Mesendoderm (in vitro differentiated cells): Measurements from ENCODE around the gene ANKRD13D.
A peak's percentile ranks its signal among the peaks of the same experiment; 100 is the strongest.

Experiments
- DNase-seq: peaks from one replicate; pipeline ENCODE4 v3.0.0; 2013
- H2AK5ac ChIP-seq: 2 replicates; pipeline ENCODE4 v1.6.1; 2013; ENCODE audit warnings: low read length, inconsistent platforms
- H2BK120ac ChIP-seq: 2 replicates; pipeline ENCODE4 v1.6.1; 2013; ENCODE audit warnings: low read depth, mild to moderate bottlenecking, low read length, moderate library complexity, mixed read lengths
- H2BK15ac ChIP-seq: replicated peaks from 2 replicates; pipeline ENCODE4 v1.6.1; 2013; ENCODE audit warnings: low read depth, mild to moderate bottlenecking, moderate library complexity
- H2BK5ac ChIP-seq: 2 replicates; pipeline ENCODE4 v1.6.1; 2013; ENCODE audit warnings: low read length, inconsistent platforms
- H3K18ac ChIP-seq: 2 replicates; pipeline ENCODE4 v1.6.1; 2013; ENCODE audit warnings: mild to moderate bottlenecking, low read length, mixed read lengths
- H3K23ac ChIP-seq: one replicate; pipeline ENCODE4 v1.6.1; 2013; ENCODE audit warnings: low read length
- H3K27ac ChIP-seq: 2 replicates; pipeline ENCODE4 v1.5.1; 2013; ENCODE audit warnings: low read depth, mild to moderate bottlenecking, inconsistent platforms, low read length, moderate library complexity
- H3K27me3 ChIP-seq: 2 replicates; pipeline ENCODE4 v1.6.1; 2013; ENCODE audit warnings: low read length, control low read depth, mild to moderate bottlenecking, inconsistent platforms; ENCODE audit not compliant: insufficient read depth, poor library complexity
- H3K36me3 ChIP-seq: 2 replicates; pipeline ENCODE4 v1.6.1; 2013; ENCODE audit warnings: low read length, inconsistent platforms; ENCODE audit not compliant: control insufficient read depth, insufficient read depth
- H3K4ac ChIP-seq: one replicate; pipeline ENCODE4 v1.6.1; 2013; ENCODE audit warnings: low read depth, mild to moderate bottlenecking, low read length, moderate library complexity
- H3K4me1 ChIP-seq: 2 replicates; pipeline ENCODE4 v1.6.1; 2013; ENCODE audit warnings: low read depth, low read length, inconsistent platforms; ENCODE audit not compliant: control insufficient read depth
- H3K4me2 ChIP-seq: 2 replicates; pipeline ENCODE4 v1.6.1; 2013; ENCODE audit warnings: low read length
- H3K4me3 ChIP-seq: 2 replicates; pipeline ENCODE4 v1.5.1; 2013; ENCODE audit warnings: mild to moderate bottlenecking, low read length
- H3K56ac ChIP-seq: one replicate; pipeline ENCODE4 v1.6.1; 2013; ENCODE audit warnings: low read length
- H3K79me1 ChIP-seq: 2 replicates; pipeline ENCODE4 v1.6.1; 2013; ENCODE audit warnings: low read length, inconsistent platforms
- H3K79me2 ChIP-seq: 2 replicates; pipeline ENCODE4 v1.6.1; 2013; ENCODE audit warnings: mild to moderate bottlenecking, low read length; ENCODE audit not compliant: control insufficient read depth, insufficient read depth
- H3K9ac ChIP-seq: 2 replicates; pipeline ENCODE4 v1.6.1; 2013; ENCODE audit warnings: low read length, inconsistent platforms
- H4K5ac ChIP-seq: one replicate; pipeline ENCODE4 v1.6.1; 2013; ENCODE audit warnings: low read length
- H4K8ac ChIP-seq: one replicate; pipeline ENCODE4 v1.6.1; 2013; ENCODE audit warnings: low read depth, mild to moderate bottlenecking, control low read depth, low read length, moderate library complexity
- WGBS: extraction: QIAGEN DNeasy Blood & Tissue Kit; methylation state at CpG from one replicate; pipeline ENCODE4 v1.1.7; 2013; ENCODE audit warnings: low lambda C conversion rate, missing lambda C conversion rate; ENCODE audit not compliant: insufficient coverage; ENCODE audit errors: extremely low coverage; 5-methylcytosine and 5-hydroxymethylcytosine counted together

The ANKRD13D gene

DNA sequence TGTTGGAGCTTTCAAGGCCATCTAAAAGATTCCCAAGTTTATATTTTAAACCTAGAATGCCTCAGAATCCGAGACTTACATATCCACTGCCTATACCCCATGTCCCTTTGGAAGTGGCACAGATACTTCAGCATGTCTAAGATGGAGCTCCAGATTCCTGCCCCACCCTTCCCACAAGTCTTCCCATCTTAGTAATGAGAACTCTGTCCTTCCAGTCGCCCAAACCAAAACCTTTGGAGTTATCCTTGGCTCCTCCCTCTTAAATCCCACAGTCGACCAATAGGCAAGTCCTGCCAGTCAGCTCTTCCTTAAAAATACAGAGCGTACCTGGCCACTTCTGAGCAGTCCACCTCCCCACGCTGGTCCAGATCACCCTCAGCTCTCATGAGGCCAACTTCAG, 59.9 kb downstream of the ANKRD13D start:
- no CpG with 5 or more reads among the region's 5 CpGs for WGBS
- H2BK5ac ChIP-seq = no peak overlapping the region

DNA sequence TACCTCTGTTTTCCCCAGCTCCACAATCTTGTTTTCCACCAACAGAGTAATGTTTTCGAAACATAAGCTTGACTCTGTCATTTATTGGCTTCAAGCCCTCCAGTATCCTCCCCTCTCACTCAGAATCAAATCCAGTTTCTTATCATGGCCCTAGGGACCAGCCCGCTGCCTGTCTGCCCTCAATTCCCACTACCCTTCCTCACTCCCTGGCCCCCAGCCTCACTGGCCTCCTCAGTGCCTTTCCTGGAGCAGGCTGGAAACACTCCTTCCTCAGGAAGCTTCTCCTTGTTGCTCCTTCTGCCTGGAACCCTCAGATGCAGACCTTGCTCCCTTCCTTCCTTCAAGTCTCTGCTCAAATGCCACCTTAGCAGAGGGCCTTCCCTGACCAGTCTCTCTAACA, 60.4 kb downstream of the ANKRD13D start:
- Histone ChIP-seq H3K18ac (no peak overlapping the region), H3K4me1 (peaks cover 8% of the 10 kb centered on the region), H3K23ac (no peak overlapping the region), H2BK120ac (no peak overlapping the region), H3K79me1 (no peaks in the 10 kb centered on the region), H3K79me2 (no peaks in the 10 kb centered on the region), H3K4ac (no peak overlapping the region), H3K9ac (no peak overlapping the region), H4K8ac (no peak overlapping the region), H3K4me2 (no peak overlapping the region), H3K27ac (no peak overlapping the region), H4K5ac (no peak overlapping the region), H2AK5ac (no peak overlapping the region), H2BK15ac (no peak overlapping the region), H2BK5ac (no peak overlapping the region), H3K36me3 (no peaks in the 10 kb centered on the region), H3K56ac (no peak overlapping the region), H3K27me3 (no peaks in the 10 kb centered on the region), H3K4me3 (no peak overlapping the region)
- WGBS = no CpG with 5 or more reads among the region's 2 CpGs
- DNase-seq = no peak

More for the DNA sequence above, 59.9 kb downstream of the ANKRD13D start:
- H3K4me1 ChIP-seq = peaks cover 5% of the 10 kb centered on the region
- DNase-seq = no peak
- H2BK15ac ChIP-seq = no peak overlapping the region
- H3K36me3 ChIP-seq = no peaks in the 10 kb centered on the region
- no peak overlapping the region for H2BK120ac ChIP-seq
- H3K4ac ChIP-seq = no peak overlapping the region
- H3K79me2 ChIP-seq = no peaks in the 10 kb centered on the region
- H3K4me3 ChIP-seq = no peak overlapping the region
- no peak overlapping the region for H4K5ac ChIP-seq
- no peak overlapping the region for H4K8ac ChIP-seq
- H2AK5ac ChIP-seq = no peak overlapping the region
- no peak overlapping the region for H3K4me2 ChIP-seq
- H3K56ac ChIP-seq = no peak overlapping the region
- no peaks in the 10 kb centered on the region for H3K27me3 ChIP-seq
- no peak overlapping the region for H3K27ac ChIP-seq
- H3K9ac ChIP-seq = no peak overlapping the region
- H3K79me1 ChIP-seq = no peaks in the 10 kb centered on the region
- H3K18ac ChIP-seq = no peak overlapping the region
- H3K23ac ChIP-seq = no peak overlapping the region

GRCh38 chr11:67349928-67350465, 60.9 kb downstream of the ANKRD13D start:
- no peaks in the 10 kb centered on the region for H3K79me1 ChIP-seq
- no peak overlapping the region for H3K4me3 ChIP-seq
- H2BK15ac ChIP-seq = no peak overlapping the region
- H3K56ac ChIP-seq = no peak overlapping the region
- H3K9ac ChIP-seq = no peak overlapping the region
- no peak overlapping the region for H3K4me2 ChIP-seq
- no peaks in the 10 kb centered on the region for H3K79me2 ChIP-seq
- H3K36me3 ChIP-seq = no peaks in the 10 kb centered on the region
- H4K5ac ChIP-seq = no peak overlapping the region
- H4K8ac ChIP-seq = no peak overlapping the region
- peaks cover 9% of the 10 kb centered on the region for H3K4me1 ChIP-seq
- H3K4ac ChIP-seq = no peak overlapping the region
- H2AK5ac ChIP-seq = no peak overlapping the region
- WGBS = no CpG with 5 or more reads among the region's 4 CpGs
- DNase-seq = no peak
- no peaks in the 10 kb centered on the region for H3K27me3 ChIP-seq
- H3K18ac ChIP-seq = no peak overlapping the region
- H2BK120ac ChIP-seq = no peak overlapping the region
- no peak overlapping the region for H2BK5ac ChIP-seq
- H3K23ac ChIP-seq = no peak overlapping the region
- no peak overlapping the region for H3K27ac ChIP-seq

GRCh38 chr11:67351275-67352005, 62.3 kb downstream of the ANKRD13D start:
- no peak overlapping the region for H2BK15ac ChIP-seq
- H4K5ac ChIP-seq = no peak overlapping the region
- no peak overlapping the region for H2BK120ac ChIP-seq
- H3K23ac ChIP-seq = no peak overlapping the region
- WGBS = no CpG with 5 or more reads among the region's 11 CpGs
- no peaks in the 10 kb centered on the region for H3K79me2 ChIP-seq
- H3K4ac ChIP-seq = no peak overlapping the region
- H2AK5ac ChIP-seq = no peak overlapping the region
- H3K18ac ChIP-seq = no peak overlapping the region
- no peaks in the 10 kb centered on the region for H3K27me3 ChIP-seq
- no peak overlapping the region for H3K27ac ChIP-seq
- H3K4me1 ChIP-seq = peaks cover 9% of the 10 kb centered on the region
- no peak overlapping the region for H3K4me3 ChIP-seq
- H3K9ac ChIP-seq = no peak overlapping the region
- H3K79me1 ChIP-seq = no peaks in the 10 kb centered on the region
- DNase-seq = peak; percentile 87
- no peak overlapping the region for H4K8ac ChIP-seq
- no peak overlapping the region for H3K56ac ChIP-seq
- no peak overlapping the region for H2BK5ac ChIP-seq
- H3K36me3 ChIP-seq = no peaks in the 10 kb centered on the region
- H3K4me2 ChIP-seq = no peak overlapping the region
